WTC11 (cell line): Measurements from ENCODE around the gene SCN9A. TPM values are rescaled to one million over a fixed set of nuclear protein-coding genes. Genes with fewer than 3 reads are reported as not detected.

Experiments
- CREB1 ChIP-seq: sonication (generic); formaldehyde crosslinking; IDR thresholded peaks from 2 replicates; pipeline ENCODE4 v1.8.0; 2023; ENCODE audit warnings: mild to moderate bottlenecking, missing genetic modification reagents
- E2F5 ChIP-seq: sonication (generic); formaldehyde crosslinking; IDR thresholded peaks from 2 replicates; pipeline ENCODE4 v1.8.1; 2022; ENCODE audit warnings: mild to moderate bottlenecking, moderate library complexity, missing genetic modification reagents
- HMGA2 ChIP-seq: fragments of 250-450 bp; sonication (Bioruptor Pico); IDR thresholded peaks from 2 replicates; pipeline ENCODE4 v1.4.0; 2021; ENCODE audit warnings: mild to moderate bottlenecking, moderate library complexity
- MYBL2 ChIP-seq: sonication (generic); formaldehyde crosslinking; IDR thresholded peaks from 2 replicates; pipeline ENCODE4 v1.8.1; 2023; ENCODE audit warnings: mild to moderate bottlenecking, moderate library complexity, missing genetic modification reagents
- NR1H2 ChIP-seq: sonication (generic); formaldehyde crosslinking; IDR thresholded peaks from 2 replicates; pipeline ENCODE4 v1.9.0; 2021; ENCODE audit warnings: mild to moderate bottlenecking, moderate library complexity, missing genetic modification reagents
- NR2C2 ChIP-seq: sonication (generic); formaldehyde crosslinking; IDR thresholded peaks from 2 replicates; pipeline ENCODE4 v1.8.0; 2022; ENCODE audit warnings: mild to moderate bottlenecking, missing genetic modification reagents
- SMAD3 ChIP-seq: sonication (generic); formaldehyde crosslinking; IDR thresholded peaks from 2 replicates; pipeline ENCODE4 v1.8.0; 2022; ENCODE audit warnings: missing genetic modification reagents, mild to moderate bottlenecking, borderline replicate concordance
- ZMAT4 ChIP-seq: fragments of 250-450 bp; sonication (Bioruptor Pico); IDR thresholded peaks from 2 replicates; pipeline ENCODE4 v1.9.0; 2021; ENCODE audit warnings: mild to moderate bottlenecking
- ZNF138 ChIP-seq: sonication (generic); formaldehyde crosslinking; conservative IDR thresholded peaks from 2 replicates; pipeline ENCODE4 v1.8.1; 2022; ENCODE audit warnings: mild to moderate bottlenecking, moderate library complexity, missing genetic modification reagents
- total RNA-seq: library from RNA; stranded (reverse); gene quantifications from 3 replicates; pipeline ENCODE4 v1.2.3, GENCODE V29; 2021

The SCN9A gene
- total RNA-seq, 1 experiment from 2014 or later: 7.3 TPM

GRCh38 chr2:166147883-166148282 is 227.9 kb downstream of the SCN9A start (continued):
- TF ChIP-seq E2F5 (CRISPR knock-in tag): no peak
- TF ChIP-seq SMAD3 (CRISPR knock-in tag): no peak
- TF ChIP-seq ZNF138 (CRISPR knock-in tag): no peak
- no peak for TF ChIP-seq MYBL2 (CRISPR knock-in tag)
- TF ChIP-seq CREB1 (CRISPR knock-in tag): no peak
- TF ChIP-seq NR1H2: no peak
- TF ChIP-seq HMGA2: no peak
- no peak for TF ChIP-seq NR2C2 (CRISPR knock-in tag)
- no peak for TF ChIP-seq ZMAT4 (CRISPR knock-in tag)

Other genes with a start within 250 kb of the SCN9A start
- gene SCN1A, start 247.9 kb downstream of the SCN9A start, total RNA-seq: 0.62 to 1.6 TPM (median 1.0 TPM) in 3 replicates
- gene SCN7A, start 118.3 kb upstream of the SCN9A start, total RNA-seq: 0.14 to 0.32 TPM (median 0.17 TPM) in 3 replicates